Neuron (in vitro differentiated cells): ENCODE measurements around the gene HEATR5B.
A peak's percentile ranks its signal among the peaks of the same experiment; 100 is the strongest.
"Not testable (repeated sequence)": the region's sequence is repeated elsewhere in the genome, so short reads cannot be mapped to it uniquely, and the experiment has no call there.

Source experiments
- H2AFZ ChIP-seq: one replicate; pipeline ENCODE4 v1.6.1; 2013; ENCODE audit warnings: low read depth, mild to moderate bottlenecking, inconsistent platforms, low read length, moderate library complexity
- H3K27me3 ChIP-seq: one replicate; pipeline ENCODE4 v1.6.1; 2013; ENCODE audit warnings: low read length; ENCODE audit not compliant: insufficient read depth
- H3K36me3 ChIP-seq: one replicate; pipeline ENCODE4 v1.6.1; 2013; ENCODE audit warnings: low read length; ENCODE audit not compliant: insufficient read depth
- H3K4me1 ChIP-seq: one replicate; pipeline ENCODE4 v1.6.1; 2013; ENCODE audit warnings: low read length; ENCODE audit not compliant: insufficient read depth
- H3K4me3 ChIP-seq: 2 replicates; pipeline ENCODE4 v1.5.1; 2013; ENCODE audit warnings: mild to moderate bottlenecking, low read length, moderate library complexity
- H3K9me3 ChIP-seq: one replicate; pipeline ENCODE4 v1.6.1; 2013; ENCODE audit warnings: low read length

Gene HEATR5B

GRCh38 chr2:37000318-37000717 lies 83.9 kb downstream of the HEATR5B start:
- H3K4me1 ChIP-seq = no peaks in the 10 kb centered on the region
- peaks cover 3% of the 10 kb centered on the region for H3K9me3 ChIP-seq
- no peak overlapping the region for H2AFZ ChIP-seq
- H3K27me3 ChIP-seq = no peaks in the 10 kb centered on the region
- no peak overlapping the region for H3K4me3 ChIP-seq
- peaks cover 50% of the 10 kb centered on the region for H3K36me3 ChIP-seq

GRCh38 chr2:36999416-36999815 lies 84.8 kb downstream of the HEATR5B start:
- not testable (repeated sequence) for H3K9me3 ChIP-seq, H3K4me3 ChIP-seq, H3K4me1 ChIP-seq, H2AFZ ChIP-seq, H3K27me3 ChIP-seq
- peaks cover 41% of the 10 kb centered on the region for H3K36me3 ChIP-seq

- H3K4me1 ChIP-seq = no peaks in the 10 kb centered on the region
- peaks cover 14% of the 10 kb centered on the region for H3K36me3 ChIP-seq
- H2AFZ ChIP-seq = no peak overlapping the region
- H3K4me3 ChIP-seq = no peak overlapping the region
- H3K9me3 ChIP-seq = peaks cover 3% of the 10 kb centered on the region
- no peaks in the 10 kb centered on the region for H3K27me3 ChIP-seq
Measured at GRCh38 chr2:36993841-36994620, 90.1 kb downstream of the HEATR5B start.

- Histone ChIP-seq H3K4me3 (no peak overlapping the region), H3K9me3 (no peaks in the 10 kb centered on the region), H3K36me3 (peaks cover 4% of the 10 kb centered on the region), H2AFZ (no peak overlapping the region), H3K4me1 (no peaks in the 10 kb centered on the region), H3K27me3 (no peaks in the 10 kb centered on the region)
Measured at GRCh38 chr2:36988008-36988407, 96.2 kb downstream of the HEATR5B start.

- Histone ChIP-seq H2AFZ (no peak overlapping the region), H3K27me3 (no peaks in the 10 kb centered on the region), H3K9me3 (no peaks in the 10 kb centered on the region), H3K4me3 (no peak overlapping the region), H3K36me3 (no peaks in the 10 kb centered on the region), H3K4me1 (no peaks in the 10 kb centered on the region)
Measured at GRCh38 chr2:36982467-36982866, 101.7 kb downstream of the HEATR5B start.

GRCh38 chr2:36981911-36982310 lies 102.3 kb downstream of the HEATR5B start:
- no peak overlapping the region for H2AFZ ChIP-seq
- H3K27me3 ChIP-seq = no peaks in the 10 kb centered on the region
- H3K36me3 ChIP-seq = no peaks in the 10 kb centered on the region
- H3K9me3 ChIP-seq = no peaks in the 10 kb centered on the region
- H3K4me3 ChIP-seq = no peak overlapping the region
- no peaks in the 10 kb centered on the region for H3K4me1 ChIP-seq

GRCh38 chr2:36979007-36979406 lies 105.2 kb downstream of the HEATR5B start:
- H3K9me3 ChIP-seq, H3K27me3 ChIP-seq, H3K36me3 ChIP-seq, H3K4me3 ChIP-seq, H3K4me1 ChIP-seq, H2AFZ ChIP-seq: not testable (repeated sequence)

GRCh38 chr2:36976065-36976464 lies 108.1 kb downstream of the HEATR5B start:
- Histone ChIP-seq H3K27me3 (no peaks in the 10 kb centered on the region), H3K4me1 (no peaks in the 10 kb centered on the region), H3K36me3 (no peaks in the 10 kb centered on the region), H3K9me3 (no peaks in the 10 kb centered on the region), H3K4me3 (no peak overlapping the region), H2AFZ (no peak overlapping the region)

GRCh38 chr2:36975306-36975705 lies 108.9 kb downstream of the HEATR5B start:
- Histone ChIP-seq H3K36me3 (no peaks in the 10 kb centered on the region), H2AFZ (no peak overlapping the region), H3K4me1 (no peaks in the 10 kb centered on the region), H3K27me3 (no peaks in the 10 kb centered on the region), H3K4me3 (no peak overlapping the region), H3K9me3 (no peaks in the 10 kb centered on the region)

GRCh38 chr2:36973320-36973719 lies 110.9 kb downstream of the HEATR5B start:
- Histone ChIP-seq H3K4me3 (no peak overlapping the region), H3K27me3 (no peaks in the 10 kb centered on the region), H3K36me3 (no peaks in the 10 kb centered on the region), H2AFZ (no peak overlapping the region), H3K9me3 (no peaks in the 10 kb centered on the region), H3K4me1 (no peaks in the 10 kb centered on the region)

- Histone ChIP-seq H3K4me3 (no peak overlapping the region), H3K27me3 (no peaks in the 10 kb centered on the region), H2AFZ (no peak overlapping the region), H3K36me3 (no peaks in the 10 kb centered on the region), H3K4me1 (peaks cover 10% of the 10 kb centered on the region), H3K9me3 (no peaks in the 10 kb centered on the region)
Measured at GRCh38 chr2:36971990-36972389, 112.2 kb downstream of the HEATR5B start.

GRCh38 chr2:36967236-36967876 lies 116.8 kb downstream of the HEATR5B start:
- H3K36me3 ChIP-seq = no peaks in the 10 kb centered on the region
- H3K9me3 ChIP-seq = no peaks in the 10 kb centered on the region
- H3K4me3 ChIP-seq = peak overlapping the region; percentile 83
- H2AFZ ChIP-seq = peak overlapping the region; percentile 88
- peaks cover 19% of the 10 kb centered on the region for H3K4me1 ChIP-seq
- H3K27me3 ChIP-seq = no peaks in the 10 kb centered on the region

GRCh38 chr2:36966370-36967235 lies 117.6 kb downstream of the HEATR5B start, which contains the start of gene STRN:
STRN (minus strand) TSS chr2:36966536; CDS start chr2:36966463, 73 bp downstream.
- H3K36me3 ChIP-seq = no peaks in the 10 kb centered on the region
- H3K4me3 ChIP-seq = peak within 1 kb of the TSS; percentile 83
- H2AFZ ChIP-seq = peak within 1 kb of the TSS; percentile 88

More at GRCh38 chr2:36966370-36967235, 117.6 kb downstream of the HEATR5B start, which contains the start of gene STRN:
- no peaks in the 10 kb centered on the region for H3K27me3 ChIP-seq
- H3K4me1 ChIP-seq = peaks cover 19% of the 10 kb centered on the region
- H3K9me3 ChIP-seq = no peaks in the 10 kb centered on the region
